ENCODE data around the gene SELPLG. TPM values are rescaled to one million over a fixed set of nuclear protein-coding genes. Genes with fewer than 3 reads are reported as not detected.
A peak's percentile ranks its signal among the peaks of the same experiment; 100 is the strongest.

The SELPLG gene
- total and polyA plus RNA-seq, 10 donors: 23.6 to 220 (median 72.4) TPM

- intact Hi-C loops (cut with DNase I; ENCODE audit: low total_unique reads): no loop called here
- H3K36me3 ChIP-seq: peaks cover 0 to 44% (median 6%) of the 10 kb centered on the region in 6 donors
- TF ChIP-seq POLR2AphosphoS5 (IDR thresholded peaks at IDR 0.05) (no peak), POLR2A (IDR thresholded peaks at IDR 0.05) (no peak)
- TF ChIP-seq, protein P1, sequence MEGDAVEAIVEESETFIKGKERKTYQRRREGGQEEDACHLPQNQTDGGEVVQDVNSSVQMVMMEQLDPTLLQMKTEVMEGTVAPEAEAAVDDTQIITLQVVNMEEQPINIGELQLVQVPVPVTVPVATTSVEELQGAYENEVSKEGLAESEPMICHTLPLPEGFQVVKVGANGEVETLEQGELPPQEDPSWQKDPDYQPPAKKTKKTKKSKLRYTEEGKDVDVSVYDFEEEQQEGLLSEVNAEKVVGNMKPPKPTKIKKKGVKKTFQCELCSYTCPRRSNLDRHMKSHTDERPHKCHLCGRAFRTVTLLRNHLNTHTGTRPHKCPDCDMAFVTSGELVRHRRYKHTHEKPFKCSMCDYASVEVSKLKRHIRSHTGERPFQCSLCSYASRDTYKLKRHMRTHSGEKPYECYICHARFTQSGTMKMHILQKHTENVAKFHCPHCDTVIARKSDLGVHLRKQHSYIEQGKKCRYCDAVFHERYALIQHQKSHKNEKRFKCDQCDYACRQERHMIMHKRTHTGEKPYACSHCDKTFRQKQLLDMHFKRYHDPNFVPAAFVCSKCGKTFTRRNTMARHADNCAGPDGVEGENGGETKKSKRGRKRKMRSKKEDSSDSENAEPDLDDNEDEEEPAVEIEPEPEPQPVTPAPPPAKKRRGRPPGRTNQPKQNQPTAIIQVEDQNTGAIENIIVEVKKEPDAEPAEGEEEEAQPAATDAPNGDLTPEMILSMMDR (IDR thresholded peaks at IDR 0.05 in 8 of 11, conservative IDR thresholded peaks at IDR 0.05 in 3 of 11): no peak
- 90 to 96% (median 93%) methylated on average over 3 of the region's 3 CpGs for WGBS, 5 donors
- H3K27me3 ChIP-seq (replicated peaks in 1 of 7): no peaks in the 10 kb centered on the region
- H3K27ac ChIP-seq: no peak overlapping the region
- peaks cover 7 to 21% (median 18%) of the 10 kb centered on the region in 6 donors for H3K4me1 ChIP-seq
- DNase-seq: no peak
- no peaks in the 10 kb centered on the region for H3K9me3 ChIP-seq
- no peak overlapping the region for H3K4me3 ChIP-seq
Measured at GRCh38 chr12:108672054-108672453, 38.4 kb upstream of the SELPLG start.

GRCh38 chr12:108671110-108671509 is 37.4 kb upstream of the SELPLG start:
- Histone ChIP-seq H3K4me1 (peaks cover 14 to 30% (median 28%) of the 10 kb centered on the region in 6 donors), H3K27me3 (replicated peaks in 1 of 7) (no peaks in the 10 kb centered on the region), H3K9me3 (no peaks in the 10 kb centered on the region), H3K27ac (no peak overlapping the region), H3K4me3 (no peak overlapping the region), H3K36me3 (peaks cover 0 to 36% (median 1%) of the 10 kb centered on the region in 6 donors)
- no peak for DNase-seq
- 77 to 90% (median 82%) methylated on average over 3 of the region's 3 CpGs for WGBS, 5 donors
- intact Hi-C loops (cut with DNase I; ENCODE audit: low total_unique reads): no loop called here
- TF ChIP-seq, protein P1 (IDR thresholded peaks at IDR 0.05 in 8 of 11, conservative IDR thresholded peaks at IDR 0.05 in 3 of 11): no peak
- TF ChIP-seq POLR2A (IDR thresholded peaks at IDR 0.05) (no peak), POLR2AphosphoS5 (IDR thresholded peaks at IDR 0.05) (no peak)

- intact Hi-C loops (cut with DNase I; ENCODE audit: low total_unique reads): no loop called here
- H3K4me3 ChIP-seq: no peak overlapping the region
- no peaks in the 10 kb centered on the region for H3K9me3 ChIP-seq
- peaks cover 0 to 26% (median 0%) of the 10 kb centered on the region in 6 donors for H3K36me3 ChIP-seq
- 84 to 88% (median 85%) methylated on average over 7 of the region's 7 CpGs for WGBS, 5 donors
- H3K4me1 ChIP-seq: peaks cover 22 to 40% (median 37%) of the 10 kb centered on the region in 6 donors
- no peak overlapping the region for H3K27ac ChIP-seq
- H3K27me3 ChIP-seq (replicated peaks in 1 of 7): no peaks in the 10 kb centered on the region
- no peak for TF ChIP-seq POLR2A (IDR thresholded peaks at IDR 0.05)
- TF ChIP-seq POLR2AphosphoS5 (IDR thresholded peaks at IDR 0.05): no peak
- TF ChIP-seq, protein P1 (IDR thresholded peaks at IDR 0.05 in 8 of 11, conservative IDR thresholded peaks at IDR 0.05 in 3 of 11): no peak
- no peak for DNase-seq
Measured at GRCh38 chr12:108670066-108670631, 36.5 kb upstream of the SELPLG start.

- H3K4me1 ChIP-seq: peaks cover 35 to 56% (median 53%) of the 10 kb centered on the region in 6 donors
- TF ChIP-seq, protein P1 (IDR thresholded peaks at IDR 0.05 in 8 of 11, conservative IDR thresholded peaks at IDR 0.05 in 3 of 11): no peak
- TF ChIP-seq POLR2AphosphoS5 (IDR thresholded peaks at IDR 0.05) (no peak), POLR2A (IDR thresholded peaks at IDR 0.05) (no peak)
Measured at GRCh38 chr12:108668542-108668941, 34.8 kb upstream of the SELPLG start.

More at GRCh38 chr12:108668542-108668941, 34.8 kb upstream of the SELPLG start:
- DNase-seq: no peak
- WGBS, 5 donors: 77 to 98% (median 84%) methylated on average over 1 of the region's 1 CpG
- Histone ChIP-seq H3K36me3 (peaks cover 0 to 14% (median 0%) of the 10 kb centered on the region in 6 donors), H3K9me3 (no peaks in the 10 kb centered on the region), H3K27me3 (replicated peaks in 1 of 7) (no peaks in the 10 kb centered on the region), H3K4me3 (no peak overlapping the region), H3K27ac (peak overlapping the region in 4 of 8 donors; percentile 10 to 90 (median 89))
- intact Hi-C loops (cut with DNase I; ENCODE audit: low total_unique reads): loop anchor here (5.0 to 10.0 kb wide), 4 partner anchors 66 to 426 kb away; partner anchors contain the start of genes ALKBH2, CORO1C, ISCU and SART3

Measured in spleen (tissue), 11 donors.